ENCODE results near the gene IFNL3.

- TF ChIP-seq, protein P1, sequence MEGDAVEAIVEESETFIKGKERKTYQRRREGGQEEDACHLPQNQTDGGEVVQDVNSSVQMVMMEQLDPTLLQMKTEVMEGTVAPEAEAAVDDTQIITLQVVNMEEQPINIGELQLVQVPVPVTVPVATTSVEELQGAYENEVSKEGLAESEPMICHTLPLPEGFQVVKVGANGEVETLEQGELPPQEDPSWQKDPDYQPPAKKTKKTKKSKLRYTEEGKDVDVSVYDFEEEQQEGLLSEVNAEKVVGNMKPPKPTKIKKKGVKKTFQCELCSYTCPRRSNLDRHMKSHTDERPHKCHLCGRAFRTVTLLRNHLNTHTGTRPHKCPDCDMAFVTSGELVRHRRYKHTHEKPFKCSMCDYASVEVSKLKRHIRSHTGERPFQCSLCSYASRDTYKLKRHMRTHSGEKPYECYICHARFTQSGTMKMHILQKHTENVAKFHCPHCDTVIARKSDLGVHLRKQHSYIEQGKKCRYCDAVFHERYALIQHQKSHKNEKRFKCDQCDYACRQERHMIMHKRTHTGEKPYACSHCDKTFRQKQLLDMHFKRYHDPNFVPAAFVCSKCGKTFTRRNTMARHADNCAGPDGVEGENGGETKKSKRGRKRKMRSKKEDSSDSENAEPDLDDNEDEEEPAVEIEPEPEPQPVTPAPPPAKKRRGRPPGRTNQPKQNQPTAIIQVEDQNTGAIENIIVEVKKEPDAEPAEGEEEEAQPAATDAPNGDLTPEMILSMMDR (conservative IDR thresholded peaks at IDR 0.05 in 1 of 2, IDR thresholded peaks at IDR 0.05 in 1 of 2; ENCODE audit: low read depth in 1 of 2, low read length in 2 of 2): no peak
- no peak for TF ChIP-seq EZH2 (IDR thresholded peaks at IDR 0.05; ENCODE audit: low read length, missing control alignments)
Observed at GRCh38 chr19:39217094-39217493, 27.7 kb downstream of the IFNL3 start.

Measured in fibroblast of lung (primary cell).